ENCODE measurements around the gene FERMT3. TPM values are rescaled to one million over a fixed set of nuclear protein-coding genes. Genes with fewer than 3 reads are reported as not detected.

Gene FERMT3
- total RNA-seq, 4 donors from 2014 or later: 15.1 to 94.1 (median 23.2) TPM

GRCh38 chr11:64202992-64203391 lies 3.5 kb upstream of the FERMT3 start:
- Histone ChIP-seq H3K9me3 (no peaks in the 10 kb centered on the region), H3K27me3 (no peaks in the 10 kb centered on the region), H3K4me3 (no peak overlapping the region), H3K36me3 (peaks cover 0 to 63% (median 3%) of the 10 kb centered on the region in 3 donors), H3K27ac (no peak overlapping the region), H3K4me1 (peaks cover 0 to 33% (median 15%) of the 10 kb centered on the region in 4 donors)
- no peak for DNase-seq
- TF ChIP-seq POLR2A (IDR thresholded peaks at IDR 0.05): no peak
- TF ChIP-seq, protein P1, sequence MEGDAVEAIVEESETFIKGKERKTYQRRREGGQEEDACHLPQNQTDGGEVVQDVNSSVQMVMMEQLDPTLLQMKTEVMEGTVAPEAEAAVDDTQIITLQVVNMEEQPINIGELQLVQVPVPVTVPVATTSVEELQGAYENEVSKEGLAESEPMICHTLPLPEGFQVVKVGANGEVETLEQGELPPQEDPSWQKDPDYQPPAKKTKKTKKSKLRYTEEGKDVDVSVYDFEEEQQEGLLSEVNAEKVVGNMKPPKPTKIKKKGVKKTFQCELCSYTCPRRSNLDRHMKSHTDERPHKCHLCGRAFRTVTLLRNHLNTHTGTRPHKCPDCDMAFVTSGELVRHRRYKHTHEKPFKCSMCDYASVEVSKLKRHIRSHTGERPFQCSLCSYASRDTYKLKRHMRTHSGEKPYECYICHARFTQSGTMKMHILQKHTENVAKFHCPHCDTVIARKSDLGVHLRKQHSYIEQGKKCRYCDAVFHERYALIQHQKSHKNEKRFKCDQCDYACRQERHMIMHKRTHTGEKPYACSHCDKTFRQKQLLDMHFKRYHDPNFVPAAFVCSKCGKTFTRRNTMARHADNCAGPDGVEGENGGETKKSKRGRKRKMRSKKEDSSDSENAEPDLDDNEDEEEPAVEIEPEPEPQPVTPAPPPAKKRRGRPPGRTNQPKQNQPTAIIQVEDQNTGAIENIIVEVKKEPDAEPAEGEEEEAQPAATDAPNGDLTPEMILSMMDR (IDR thresholded peaks at IDR 0.05): no peak

- no peak for DNase-seq
- no peak overlapping the region for H3K27ac ChIP-seq
- H3K4me3 ChIP-seq: no peak overlapping the region
- H3K4me1 ChIP-seq: peaks cover 0 to 33% (median 18%) of the 10 kb centered on the region in 4 donors
- H3K9me3 ChIP-seq: no peaks in the 10 kb centered on the region
- no peaks in the 10 kb centered on the region for H3K27me3 ChIP-seq
- H3K36me3 ChIP-seq: peaks cover 0 to 57% (median 3%) of the 10 kb centered on the region in 3 donors
- TF ChIP-seq POLR2A (IDR thresholded peaks at IDR 0.05): no peak
- TF ChIP-seq, protein P1 (IDR thresholded peaks at IDR 0.05): no peak
Measured at GRCh38 chr11:64203421-64204079, 3.0 kb upstream of the FERMT3 start.

GRCh38 chr11:64204080-64204440 lies 2.5 kb upstream of the FERMT3 start:
- Histone ChIP-seq H3K4me3 (no peak overlapping the region), H3K36me3 (peaks cover 0 to 52% (median 3%) of the 10 kb centered on the region in 3 donors), H3K27ac (no peak overlapping the region), H3K27me3 (no peaks in the 10 kb centered on the region), H3K9me3 (no peaks in the 10 kb centered on the region), H3K4me1 (peaks cover 0 to 33% (median 18%) of the 10 kb centered on the region in 4 donors)
- TF ChIP-seq POLR2A (IDR thresholded peaks at IDR 0.05): no peak
- TF ChIP-seq, protein P1 (IDR thresholded peaks at IDR 0.05): no peak
- no peak for DNase-seq

GRCh38 chr11:64204464-64204989 lies 2.0 kb upstream of the FERMT3 start:
- H3K4me3 ChIP-seq: no peak overlapping the region
- no peaks in the 10 kb centered on the region for H3K9me3 ChIP-seq
- peaks cover 0 to 48% (median 3%) of the 10 kb centered on the region in 3 donors for H3K36me3 ChIP-seq
- DNase-seq: peak; percentile 87 to 96 (median 89)
- TF ChIP-seq POLR2A (IDR thresholded peaks at IDR 0.05): no peak
- TF ChIP-seq, protein P1 (IDR thresholded peaks at IDR 0.05): peak; percentile 63 to 91 (median 86)
- H3K27me3 ChIP-seq: no peaks in the 10 kb centered on the region
- H3K4me1 ChIP-seq: peaks cover 0 to 33% (median 18%) of the 10 kb centered on the region in 4 donors
- peak overlapping the region in 2 of 4 donors; percentile 81 to 86 for H3K27ac ChIP-seq

DNA sequence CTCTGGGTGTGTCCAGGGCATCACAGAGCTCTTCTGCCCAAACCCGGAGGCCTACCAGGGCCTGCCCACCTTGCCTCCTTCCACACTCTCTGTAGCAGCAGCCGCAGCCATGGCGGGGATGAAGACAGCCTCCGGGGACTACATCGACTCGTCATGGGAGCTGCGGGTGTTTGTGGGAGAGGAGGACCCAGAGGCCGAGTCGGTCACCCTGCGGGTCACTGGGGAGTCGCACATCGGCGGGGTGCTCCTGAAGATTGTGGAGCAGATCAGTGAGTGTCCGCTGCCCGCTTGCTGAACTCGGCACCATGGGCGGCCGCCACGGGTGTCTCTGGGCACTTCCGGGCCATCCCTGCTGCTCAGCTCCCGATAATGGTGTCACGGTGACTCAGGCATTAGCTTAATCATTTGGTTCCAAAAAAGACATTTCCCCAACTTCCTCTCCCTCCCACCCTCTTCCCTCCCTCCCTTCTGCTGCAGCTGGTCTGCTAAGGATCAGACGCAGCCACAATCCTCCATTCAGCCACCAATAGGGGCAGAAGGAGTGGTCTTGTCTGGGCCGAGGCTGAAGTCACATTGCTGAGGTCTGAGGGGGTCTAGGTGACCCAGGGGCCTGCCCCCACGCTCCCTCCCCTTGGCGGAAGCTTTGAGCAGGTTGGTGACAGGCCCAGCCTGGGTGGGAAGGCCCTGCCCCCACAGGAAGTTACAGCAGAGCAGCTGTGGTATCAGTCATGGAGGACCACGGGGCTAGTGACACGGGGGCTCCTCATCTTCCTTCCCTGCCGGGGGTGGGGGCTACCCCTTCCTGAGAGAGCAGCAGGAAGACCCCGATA lies 950 bp downstream of the FERMT3 start:
- Histone ChIP-seq H3K4me1 (peaks cover 0 to 33% (median 18%) of the 10 kb centered on the region in 4 donors), H3K36me3 (peaks cover 0 to 38% (median 3%) of the 10 kb centered on the region in 3 donors), H3K27ac (peak overlapping the region; percentile 81 to 86 (median 84)), H3K27me3 (no peaks in the 10 kb centered on the region), H3K4me3 (peak overlapping the region; percentile 53 to 66 (median 56)), H3K9me3 (no peaks in the 10 kb centered on the region)
- TF ChIP-seq, protein P1 (IDR thresholded peaks at IDR 0.05): no peak
- no peak for TF ChIP-seq POLR2A (IDR thresholded peaks at IDR 0.05)
- peak in 2 of 3 donors; percentile 86 to 90 for DNase-seq

Measured in Peyer's patch (tissue), 4 donors.